CD14-positive monocyte (primary cell): ENCODE measurements around the gene UNG. TPM values are rescaled to one million over a fixed set of nuclear protein-coding genes. Genes with fewer than 3 reads are reported as not detected.

ENCODE experiments used
- DNase-seq, 3 donors: peaks; one replicate each; pipeline ENCODE4 v3.0.0-alpha.2; 2011 to 2022
- H2AFZ ChIP-seq: 2 replicates; pipeline ENCODE4 v1.6.0; 2012; ENCODE audit warnings: mild to moderate bottlenecking, low read depth, low read length, inconsistent platforms; ENCODE audit not compliant: insufficient read depth, poor library complexity, severe bottlenecking
- H3K27ac ChIP-seq, 2 donors: 1 replicate in 1 of 2; 2 replicates in 1 of 2; pipeline ENCODE4 v1.5.1; 2012 to 2013; ENCODE audit warnings: low read length in 2 of 2, control low read depth in 1 of 2, inconsistent platforms in 1 of 2, low read depth in 1 of 2, mild to moderate bottlenecking in 1 of 2
- H3K27me3 ChIP-seq, 2 donors: one replicate each; pipeline versions ENCODE4 v1.6.0 to v1.6.1; 2011 to 2013; ENCODE audit warnings: low read length in 2 of 2; ENCODE audit not compliant: control insufficient read depth in 2 of 2, insufficient read depth in 2 of 2
- H3K36me3 ChIP-seq, 2 donors: replicated peaks in 1 of 2; 1 replicate in 1 of 2; 2 replicates in 1 of 2; pipeline versions ENCODE4 v1.5.1 to v1.6.1; 2012 to 2013; ENCODE audit warnings: low read length in 2 of 2, control low read depth in 1 of 2, inconsistent platforms in 1 of 2, mild to moderate bottlenecking in 1 of 2; ENCODE audit not compliant: insufficient read depth in 2 of 2, control insufficient read depth in 1 of 2
- H3K4me1 ChIP-seq, 2 donors: 1 replicate in 1 of 2; 2 replicates in 1 of 2; pipeline versions ENCODE4 v1.5.1 to v1.6.1; 2012 to 2013; ENCODE audit warnings: low read length in 2 of 2, control low read depth in 1 of 2, inconsistent platforms in 1 of 2, mild to moderate bottlenecking in 1 of 2, moderate library complexity in 1 of 2; ENCODE audit not compliant: insufficient read depth in 2 of 2, control insufficient read depth in 1 of 2
- H3K4me2 ChIP-seq: replicated peaks from 2 replicates; pipeline ENCODE3; 2012; ENCODE audit warnings: low read length, moderate library complexity, mild to moderate bottlenecking; ENCODE audit not compliant: poor library complexity, severe bottlenecking; ENCODE audit errors: extremely low read depth
- H3K4me3 ChIP-seq, 3 experiments: fragments of 200-600 bp in 1 of 3; sonication (generic) in 1 of 3; replicated peaks in 1 of 3; 1 replicate in 2 of 3; 2 replicates in 1 of 3; pipeline ENCODE4 v1.5.1; 2011 to 2013; ENCODE audit warnings: low read length in 3 of 3, mild to moderate bottlenecking in 3 of 3, control low read depth in 2 of 3, low read depth in 2 of 3, inconsistent platforms in 1 of 3, moderate library complexity in 1 of 3
- H3K79me2 ChIP-seq: 2 replicates; pipeline ENCODE4 v1.6.0; 2012; ENCODE audit warnings: mild to moderate bottlenecking, control low read depth, inconsistent platforms, low read length, moderate library complexity; ENCODE audit not compliant: insufficient read depth
- H3K9ac ChIP-seq: 2 replicates; pipeline ENCODE4 v1.6.0; 2017; ENCODE audit warnings: low read length, mild to moderate bottlenecking; ENCODE audit not compliant: insufficient read depth, poor library complexity, severe bottlenecking
- H3K9me3 ChIP-seq, 2 donors: replicated peaks in 1 of 2; 1 replicate in 1 of 2; 2 replicates in 1 of 2; pipeline versions ENCODE4 v1.5.1 to v1.6.1; 2012 to 2013; ENCODE audit warnings: low read length in 2 of 2, control low read depth in 1 of 2; ENCODE audit not compliant: control insufficient read depth in 1 of 2, insufficient read depth in 1 of 2
- H4K20me1 ChIP-seq: 2 replicates; pipeline ENCODE4 v1.6.0; 2012; ENCODE audit warnings: mild to moderate bottlenecking, low read length, control low read depth, moderate library complexity; ENCODE audit not compliant: insufficient read depth
- H3K27ac Mint-ChIP-seq, 7 donors: one replicate each; pipeline ENCODE4 v1.8.0; 2020; ENCODE audit warnings: mild to moderate bottlenecking in 7 of 7, mixed read lengths in 7 of 7, moderate library complexity in 6 of 7, inconsistent platforms in 2 of 7
- H3K27me3 Mint-ChIP-seq, 3 donors: one replicate each; pipeline ENCODE4 v1.8.0; 2021 to 2022; ENCODE audit warnings: low read depth in 3 of 3, mild to moderate bottlenecking in 3 of 3, mixed read lengths in 3 of 3, moderate library complexity in 3 of 3, inconsistent platforms in 1 of 3
- H3K36me3 Mint-ChIP-seq, 2 donors: one replicate each; pipeline ENCODE4 v1.8.0; 2020; ENCODE audit warnings: mixed read lengths in 2 of 2, inconsistent platforms in 1 of 2, mild to moderate bottlenecking in 1 of 2
- H3K4me1 Mint-ChIP-seq: one replicate; pipeline ENCODE4 v1.8.0; 2020; ENCODE audit warnings: mild to moderate bottlenecking, mixed read lengths
- H3K4me3 Mint-ChIP-seq, 2 donors: one replicate each; pipeline ENCODE4 v1.8.0; 2020; ENCODE audit warnings: mild to moderate bottlenecking in 2 of 2, mixed read lengths in 2 of 2, moderate library complexity in 1 of 2
- H3K9me3 Mint-ChIP-seq, 7 donors: one replicate each; pipeline ENCODE4 v1.8.0; 2020 to 2022; ENCODE audit warnings: mixed read lengths in 7 of 7, mild to moderate bottlenecking in 6 of 7, moderate library complexity in 6 of 7, inconsistent platforms in 2 of 7
- CTCF ChIP-seq: fragments of 200-600 bp; IDR thresholded peaks from one replicate; pipeline ENCODE4 v1.8.0; 2022; ENCODE audit warnings: antibody characterized with exemption, mild to moderate bottlenecking
- WGBS: methylation state at CpG from one replicate; pipeline ENCODE4 v1.1.5; 2013; ENCODE audit warnings: missing lambda C conversion rate; ENCODE audit not compliant: insufficient coverage; 5-methylcytosine and 5-hydroxymethylcytosine counted together
- intact Hi-C, 2 donors: fragments of 100-400 bp; cut with micrococcal nuclease; formaldehyde crosslinking; loops; one replicate each; pipeline versions ENCODE4 v1.15.0 to v1.15.1; 2023
- polyA plus RNA-seq, 3 donors: library from polyadenylated mRNA; depleted of rRNA in 1 of 3; unstranded in 2 of 3; stranded (reverse) in 1 of 3; fragments of 300-500 nt in 2 of 3; fragments of >200 nt in 1 of 3; fragmentation: Illumina TruSeq in 2 of 3; gene quantifications; 1 replicate in 2 of 3; 2 replicates in 1 of 3; pipeline ENCODE4 v1.2.3, GENCODE V29; 2012 to 2021

The UNG gene
- polyA plus RNA-seq, 3 donors = 1.1 to 2.1 (median 2.0) TPM

DNA sequence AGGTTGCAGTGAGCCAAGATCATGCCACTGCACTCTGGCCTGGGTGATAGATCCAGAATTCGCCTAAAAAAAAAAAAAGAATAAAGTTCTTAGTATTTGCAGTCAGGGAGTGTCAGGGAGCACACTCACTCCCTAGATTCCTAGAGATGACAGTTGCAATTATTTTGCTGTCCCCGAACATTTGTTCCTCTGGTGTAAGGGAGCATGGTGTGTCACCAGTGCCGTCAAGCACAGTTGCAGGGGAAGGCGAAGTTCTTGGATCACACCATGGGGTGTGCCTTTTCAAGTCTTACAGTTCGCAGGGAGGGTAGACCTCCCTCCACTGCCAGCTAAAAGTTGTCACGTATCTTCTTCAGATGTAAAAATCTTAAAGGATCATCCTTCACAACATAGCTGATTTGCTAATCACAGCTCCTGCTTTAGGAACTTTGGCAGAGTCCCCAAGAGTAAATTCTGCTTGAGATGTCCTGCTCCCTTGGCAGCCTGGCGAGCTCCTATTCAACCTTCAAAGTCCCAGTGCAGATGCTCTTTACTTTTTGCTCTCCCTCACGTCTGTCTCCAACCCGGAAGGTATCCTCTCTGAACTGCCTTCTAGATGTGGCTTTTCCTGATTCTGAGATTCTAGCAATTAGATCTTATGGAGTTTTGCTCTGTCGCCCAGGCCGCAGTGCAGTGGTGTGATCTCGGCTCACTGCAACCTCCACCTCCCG lies 30.3 kb downstream of the UNG start:
- no peak overlapping the region for H3K27ac Mint-ChIP-seq
- H2AFZ ChIP-seq = no peak overlapping the region
- H3K27me3 ChIP-seq = no peaks in the 10 kb centered on the region
- no peak overlapping the region for H3K9ac ChIP-seq
- intact Hi-C loops = no loop called here
- H3K9me3 Mint-ChIP-seq = no peaks in the 10 kb centered on the region
- H3K4me2 ChIP-seq = no peak overlapping the region
- no peaks in the 10 kb centered on the region for H3K27me3 Mint-ChIP-seq
- H3K36me3 ChIP-seq = no peaks in the 10 kb centered on the region
- H3K27ac ChIP-seq = no peak overlapping the region
- H3K9me3 ChIP-seq = no peaks in the 10 kb centered on the region
- no peaks in the 10 kb centered on the region for H3K4me1 ChIP-seq
- H3K79me2 ChIP-seq = no peaks in the 10 kb centered on the region
- no peak overlapping the region for H3K4me3 Mint-ChIP-seq
- no peaks in the 10 kb centered on the region for H3K36me3 Mint-ChIP-seq
- DNase-seq = no peak
- 97% methylated on average over 10 of the region's 13 CpGs for WGBS
- no peaks in the 10 kb centered on the region for H3K4me1 Mint-ChIP-seq
- H3K4me3 ChIP-seq = no peak overlapping the region
- no peaks in the 10 kb centered on the region for H4K20me1 ChIP-seq
- no peak for TF ChIP-seq CTCF

GRCh38 chr12:109130297-109131153 lies 33.1 kb downstream of the UNG start:
- H3K27ac Mint-ChIP-seq = no peak overlapping the region
- Histone ChIP-seq H2AFZ (no peak overlapping the region), H4K20me1 (no peaks in the 10 kb centered on the region), H3K36me3 (no peaks in the 10 kb centered on the region), H3K27me3 (no peaks in the 10 kb centered on the region), H3K4me2 (no peak overlapping the region), H3K9ac (no peak overlapping the region), H3K79me2 (no peaks in the 10 kb centered on the region), H3K4me1 (no peaks in the 10 kb centered on the region), H3K4me3 (no peak overlapping the region), H3K27ac (no peak overlapping the region), H3K9me3 (no peaks in the 10 kb centered on the region)
- no peak for DNase-seq
- intact Hi-C loops = loop anchor here in 1 of 2 donors (5.0 kb wide), 1 partner anchor 262 kb away; no protein-coding TSS in a partner anchor
- peaks cover 0 to 2% (median 0%) of the 10 kb centered on the region in 3 donors for H3K27me3 Mint-ChIP-seq
- H3K36me3 Mint-ChIP-seq = no peaks in the 10 kb centered on the region
- TF ChIP-seq CTCF = no peak
- peaks cover 0 to 1% (median 0%) of the 10 kb centered on the region in 7 donors for H3K9me3 Mint-ChIP-seq
- H3K4me3 Mint-ChIP-seq = no peak overlapping the region
- H3K4me1 Mint-ChIP-seq = no peaks in the 10 kb centered on the region
- WGBS = 81% methylated on average over 13 of the region's 15 CpGs
